ENCODE data around the gene PDE8B. TPM values are rescaled to one million over a fixed set of nuclear protein-coding genes. Genes with fewer than 3 reads are reported as not detected.

Gene PDE8B
- total RNA-seq, 1 donor from 2014 or later = 5.3 TPM

DNA sequence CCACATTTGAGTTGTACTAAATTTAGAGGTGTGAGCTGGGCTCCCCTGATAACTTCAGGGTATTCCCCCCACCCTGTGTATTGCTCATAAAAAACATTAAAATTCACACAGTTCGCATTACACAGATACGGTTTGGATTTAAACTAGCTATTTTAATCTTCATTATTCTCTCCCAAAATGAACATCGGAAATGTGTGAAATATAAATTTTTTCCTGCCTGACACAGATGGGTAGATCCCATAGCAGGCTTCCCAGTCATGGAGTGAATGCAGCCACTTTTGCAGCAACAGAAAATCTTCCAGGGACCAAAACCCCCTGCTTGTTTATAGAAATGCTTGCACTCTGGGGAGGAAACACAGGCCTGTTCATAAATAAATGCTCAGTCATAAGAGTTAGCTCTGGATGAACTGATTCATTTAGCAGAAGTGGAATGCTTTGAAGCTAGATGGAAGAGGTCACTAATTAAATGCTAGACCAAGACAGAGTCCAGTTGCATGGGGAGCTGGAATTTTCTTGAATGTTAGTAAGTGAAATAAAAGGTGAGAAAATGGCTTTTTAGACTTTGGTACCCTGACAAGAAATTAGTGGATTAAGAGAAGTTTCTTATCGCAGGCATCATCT lies 115.6 kb downstream of the PDE8B start:
- Histone ChIP-seq H3K27ac (no peak overlapping the region), H3K36me3 (no peaks in the 10 kb centered on the region), H3K4me1 (no peaks in the 10 kb centered on the region), H3K4me3 (no peak overlapping the region), H3K9me3 (no peaks in the 10 kb centered on the region), H3K27me3 (ENCODE audit: low read depth) (no peaks in the 10 kb centered on the region)
- TF ChIP-seq, protein P1, sequence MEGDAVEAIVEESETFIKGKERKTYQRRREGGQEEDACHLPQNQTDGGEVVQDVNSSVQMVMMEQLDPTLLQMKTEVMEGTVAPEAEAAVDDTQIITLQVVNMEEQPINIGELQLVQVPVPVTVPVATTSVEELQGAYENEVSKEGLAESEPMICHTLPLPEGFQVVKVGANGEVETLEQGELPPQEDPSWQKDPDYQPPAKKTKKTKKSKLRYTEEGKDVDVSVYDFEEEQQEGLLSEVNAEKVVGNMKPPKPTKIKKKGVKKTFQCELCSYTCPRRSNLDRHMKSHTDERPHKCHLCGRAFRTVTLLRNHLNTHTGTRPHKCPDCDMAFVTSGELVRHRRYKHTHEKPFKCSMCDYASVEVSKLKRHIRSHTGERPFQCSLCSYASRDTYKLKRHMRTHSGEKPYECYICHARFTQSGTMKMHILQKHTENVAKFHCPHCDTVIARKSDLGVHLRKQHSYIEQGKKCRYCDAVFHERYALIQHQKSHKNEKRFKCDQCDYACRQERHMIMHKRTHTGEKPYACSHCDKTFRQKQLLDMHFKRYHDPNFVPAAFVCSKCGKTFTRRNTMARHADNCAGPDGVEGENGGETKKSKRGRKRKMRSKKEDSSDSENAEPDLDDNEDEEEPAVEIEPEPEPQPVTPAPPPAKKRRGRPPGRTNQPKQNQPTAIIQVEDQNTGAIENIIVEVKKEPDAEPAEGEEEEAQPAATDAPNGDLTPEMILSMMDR (IDR thresholded peaks at IDR 0.05) = no peak
- DNase-seq (no peak), ATAC-seq (no peak)
- intact Hi-C loops (cut with DNase I) = no loop called here

DNA sequence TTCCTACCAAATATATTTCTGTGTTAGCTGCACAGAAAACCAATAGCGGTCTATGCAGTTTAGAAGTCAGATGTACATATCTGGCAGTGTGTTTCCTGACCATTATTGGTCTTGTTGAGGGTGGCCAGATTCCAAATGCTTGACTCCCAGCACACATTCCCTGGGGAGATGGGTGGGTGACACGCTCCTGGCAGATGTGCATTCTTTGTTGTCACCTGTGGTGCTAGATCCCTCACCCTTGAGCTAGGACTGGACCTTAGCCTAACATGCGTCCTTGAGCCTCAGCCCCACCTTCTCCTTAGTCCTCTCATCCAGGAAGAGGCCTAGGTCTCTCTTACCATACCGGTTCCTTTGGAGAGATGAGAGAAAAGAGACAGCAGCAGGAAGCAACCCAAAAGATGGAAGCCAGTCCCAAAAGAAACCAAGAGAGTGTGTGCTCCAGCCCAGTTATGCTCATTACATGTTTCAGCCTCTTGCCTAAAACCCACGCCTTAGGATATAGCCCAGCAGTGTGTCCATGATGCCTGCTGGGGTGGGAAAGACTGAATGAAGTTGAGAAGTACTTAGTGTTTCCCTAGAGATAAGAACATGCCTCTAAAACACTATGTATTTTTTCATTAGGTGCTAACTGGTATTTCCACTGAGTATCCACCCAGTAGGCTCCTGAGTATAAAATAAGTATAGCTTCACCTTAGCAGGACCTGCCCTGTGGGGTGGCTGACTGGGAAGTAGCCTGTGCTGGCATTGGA lies 116.7 kb downstream of the PDE8B start:
- Histone ChIP-seq H3K9me3 (no peaks in the 10 kb centered on the region), H3K27ac (no peak overlapping the region), H3K36me3 (no peaks in the 10 kb centered on the region), H3K27me3 (ENCODE audit: low read depth) (no peaks in the 10 kb centered on the region), H3K4me1 (no peaks in the 10 kb centered on the region), H3K4me3 (no peak overlapping the region)
- ATAC-seq (no peak), DNase-seq (no peak)
- intact Hi-C loops (cut with DNase I) = no loop called here
- TF ChIP-seq, protein P1 (IDR thresholded peaks at IDR 0.05) = no peak

DNA sequence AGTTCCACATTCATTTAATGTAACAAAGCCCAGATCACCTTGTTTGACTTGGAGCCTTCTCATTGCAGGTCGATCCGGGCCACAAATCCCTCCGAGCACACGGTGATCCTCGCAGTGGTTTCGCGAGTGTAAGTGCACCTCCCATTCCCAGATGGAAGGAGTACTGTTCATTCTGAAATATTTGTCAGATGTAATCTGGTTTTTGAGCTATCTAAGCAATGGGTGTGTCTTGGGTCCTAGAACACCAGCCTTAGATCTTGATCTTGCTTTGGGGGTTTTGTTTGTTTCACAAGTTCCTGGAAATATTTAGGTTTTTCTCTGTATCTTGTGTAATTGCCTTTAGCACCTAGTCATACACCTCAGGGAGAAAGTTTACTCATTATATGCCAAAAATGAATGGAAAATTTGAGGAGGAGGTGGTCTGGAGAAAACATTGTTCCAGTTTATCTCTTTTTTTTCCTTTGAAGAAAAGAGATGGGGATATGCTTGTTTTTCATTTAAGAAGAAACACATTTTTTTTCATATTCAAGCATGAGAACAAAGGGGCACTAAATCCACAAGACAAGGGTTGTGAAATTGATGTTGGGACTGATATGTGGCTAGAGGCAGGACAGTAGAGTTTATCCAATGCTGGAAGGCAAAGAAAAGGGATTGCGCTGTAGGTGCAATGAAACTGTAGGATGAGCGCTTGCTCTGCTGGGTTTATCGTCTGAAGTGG lies 118.6 kb downstream of the PDE8B start:
- intact Hi-C loops (cut with DNase I) = no loop called here
- ATAC-seq (no peak), DNase-seq (no peak)
- TF ChIP-seq, protein P1 (IDR thresholded peaks at IDR 0.05) = no peak
- H3K27me3 ChIP-seq (ENCODE audit: low read depth) = no peaks in the 10 kb centered on the region
- no peaks in the 10 kb centered on the region for H3K9me3 ChIP-seq
- no peaks in the 10 kb centered on the region for H3K36me3 ChIP-seq
- H3K27ac ChIP-seq = no peak overlapping the region
- H3K4me3 ChIP-seq = no peak overlapping the region
- no peaks in the 10 kb centered on the region for H3K4me1 ChIP-seq

DNA sequence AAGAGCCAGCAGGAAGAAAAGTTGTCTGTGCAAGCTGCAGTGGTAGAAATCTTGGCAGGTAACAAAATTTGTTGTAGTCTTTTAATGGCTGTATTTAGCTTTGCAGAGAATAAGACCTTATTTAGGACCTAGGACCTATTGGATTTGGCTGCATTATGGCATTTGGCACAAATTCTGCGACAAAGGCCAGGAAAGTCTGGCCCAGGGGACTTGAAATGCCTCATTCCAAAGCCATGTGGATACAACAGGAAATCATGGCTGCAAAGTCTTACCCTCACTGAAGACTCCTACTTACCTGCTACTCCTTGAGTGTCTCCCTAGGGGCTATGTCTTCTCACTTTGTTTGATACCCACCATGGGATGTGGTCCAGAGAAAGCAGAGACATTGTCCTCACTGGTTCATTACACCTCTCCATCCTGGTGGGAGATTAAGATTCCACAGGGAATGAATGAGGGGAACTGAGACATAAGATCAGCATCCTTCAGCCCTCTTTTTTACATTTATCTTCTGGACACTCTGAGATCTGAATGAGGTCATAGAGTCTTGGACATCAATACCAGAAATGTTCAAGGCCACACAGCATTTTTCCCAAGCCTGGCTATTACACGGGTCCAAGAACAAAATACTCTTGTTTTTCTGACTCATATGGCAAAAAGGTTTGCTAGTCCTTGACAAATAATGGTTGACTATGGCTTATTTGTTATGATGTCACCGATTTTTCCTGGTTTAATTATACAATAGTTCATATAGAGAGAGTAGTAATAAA lies 119.4 kb downstream of the PDE8B start:
- Histone ChIP-seq H3K4me1 (no peaks in the 10 kb centered on the region), H3K27me3 (ENCODE audit: low read depth) (no peaks in the 10 kb centered on the region), H3K27ac (no peak overlapping the region), H3K4me3 (no peak overlapping the region), H3K36me3 (no peaks in the 10 kb centered on the region), H3K9me3 (no peaks in the 10 kb centered on the region)
- ATAC-seq = no peak
- TF ChIP-seq, protein P1 (IDR thresholded peaks at IDR 0.05) = no peak
- no peak for DNase-seq
- intact Hi-C loops (cut with DNase I) = no loop called here

DNA sequence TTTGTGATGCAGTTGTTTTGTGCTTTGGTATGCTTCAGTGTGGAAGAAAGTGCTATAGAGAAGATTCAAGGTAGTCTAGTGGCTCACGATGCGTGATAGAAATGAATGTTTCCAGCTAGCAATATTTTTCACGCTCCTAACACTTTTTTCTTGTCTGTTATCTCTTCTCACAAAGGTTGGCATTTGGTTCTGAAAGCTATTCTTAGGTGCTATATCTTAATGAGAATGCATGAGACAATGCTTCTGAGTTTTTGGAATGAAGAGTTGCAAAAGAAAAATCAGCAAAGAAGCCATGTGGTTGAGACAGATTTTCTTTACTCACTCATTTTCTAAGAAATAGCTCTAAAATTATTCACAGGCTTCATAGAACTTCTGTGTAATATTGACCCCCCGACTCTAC lies 122.6 kb downstream of the PDE8B start:
- TF ChIP-seq, protein P1 (IDR thresholded peaks at IDR 0.05) = no peak
- no peaks in the 10 kb centered on the region for H3K36me3 ChIP-seq
- no peaks in the 10 kb centered on the region for H3K27me3 ChIP-seq (ENCODE audit: low read depth)
- H3K9me3 ChIP-seq = no peaks in the 10 kb centered on the region
- no peaks in the 10 kb centered on the region for H3K4me1 ChIP-seq
- no peak overlapping the region for H3K27ac ChIP-seq
- DNase-seq (no peak), ATAC-seq (no peak)
- H3K4me3 ChIP-seq = no peak overlapping the region
- intact Hi-C loops (cut with DNase I) = no loop called here

Data from lower lobe of right lung (tissue), 2 donors.